GM12878 (cell line): ENCODE data around the gene PLXNA4. TPM values are rescaled to one million over a fixed set of nuclear protein-coding genes. Genes with fewer than 3 reads are reported as not detected.

Experiments used
- ATAC-seq: fragments of 200-7000 bp; cut with Tn5 transposase; 3 replicates; pipeline ENCODE4 v1.9.1; 2020; ENCODE audit warnings: mild to moderate bottlenecking, moderate library complexity
- BruUV-seq: library from RNA; stranded (reverse); fragments of 400-500 nt; replicated peaks from 2 replicates; lab custom pipeline; 2021; lab: Mats Ljungman, UMichigan
- CTCF ChIA-PET: fragments of 300-600 bp; sonication (Branson Sonifier 250); formaldehyde crosslinking; extraction: SDS; loops from one replicate; lab custom pipeline; 2021; ENCODE audit warnings: inconsistent platforms; lab: Yijun Ruan, JAX
- POLR2A ChIA-PET: fragments of 350-600 bp; formaldehyde crosslinking; extraction: SDS; loops from one replicate; lab custom pipeline; 2021; ENCODE audit warnings: inconsistent platforms; lab: Charles Lee
- RAD21 ChIA-PET: fragments of 300-600 bp; sonication (Branson Sonifier 250); formaldehyde crosslinking; loops from one replicate; lab custom pipeline; 2023; ENCODE audit warnings: antibody characterized with exemption; ENCODE audit not compliant: unreplicated experiment; lab: Charles Lee
- SMC1A ChIA-PET: fragments of 300-600 bp; sonication (Branson Sonifier 250); formaldehyde crosslinking; loops from one replicate; lab custom pipeline; 2023; ENCODE audit not compliant: unreplicated experiment, uncharacterized antibody; lab: Charles Lee
- DNase-seq: peaks from one replicate; pipeline ENCODE4 v3.0.0-alpha.2; 2011; ENCODE audit warnings: low read depth, low spot score
- FAIRE-seq: peaks from 3 replicates; lab custom pipeline; 2011; peaks lifted over from hg19 to GRCh38; lab: Jason Lieb, UNC
- H2AFZ ChIP-seq: 2 replicates; pipeline ENCODE4 v1.6.0; 2011; ENCODE audit warnings: low read depth, low read length, control low read depth; ENCODE audit not compliant: control insufficient read depth
- H3K27ac ChIP-seq: 2 replicates; pipeline ENCODE4 v1.5.1; 2011; ENCODE audit warnings: control low read depth; ENCODE audit not compliant: control insufficient read depth, insufficient read depth
- H3K27me3 ChIP-seq, 2 experiments: replicated peaks in 1 of 2; 2 replicates each; pipeline versions ENCODE4 v1.6.0 to v1.6.1; 2011; ENCODE audit warnings: low read length in 1 of 2; ENCODE audit not compliant: control insufficient read depth in 2 of 2, insufficient read depth in 2 of 2
- H3K36me3 ChIP-seq, 2 experiments: 2 replicates each; pipeline ENCODE4 v1.5.1; 2011; ENCODE audit warnings: low read length in 1 of 2; ENCODE audit not compliant: control insufficient read depth in 2 of 2, insufficient read depth in 2 of 2
- H3K4me1 ChIP-seq: 2 replicates; pipeline ENCODE4 v1.6.1; 2011; ENCODE audit warnings: mild to moderate bottlenecking, low read length, moderate library complexity, mixed read lengths; ENCODE audit not compliant: control insufficient read depth, insufficient read depth
- H3K4me2 ChIP-seq: 2 replicates; pipeline ENCODE4 v1.6.0; 2011; ENCODE audit warnings: control low read depth; ENCODE audit not compliant: control insufficient read depth, insufficient read depth
- H3K4me3 ChIP-seq: fragments of 200-600 bp; sonication (generic); 2 replicates; pipeline ENCODE4 v1.5.1; 2016
- H3K79me2 ChIP-seq: 2 replicates; pipeline ENCODE4 v1.6.0; 2011; ENCODE audit warnings: low read length; ENCODE audit not compliant: control insufficient read depth, insufficient read depth
- H3K9ac ChIP-seq: 2 replicates; pipeline ENCODE4 v1.8.0; 2011; ENCODE audit warnings: low read length, control low read depth, mixed read lengths; ENCODE audit not compliant: control insufficient read depth, insufficient read depth
- H3K9me3 ChIP-seq: replicated peaks from 3 replicates; pipeline ENCODE4 v1.5.1; 2011; ENCODE audit warnings: mild to moderate bottlenecking, low read length; ENCODE audit not compliant: control insufficient read depth, insufficient read depth
- H4K20me1 ChIP-seq: 2 replicates; pipeline ENCODE4 v1.6.0; 2011; ENCODE audit not compliant: control insufficient read depth, insufficient read depth
- ESRRA ChIP-seq: IDR thresholded peaks from 2 replicates; pipeline ENCODE4 v1.6.1; 2012; ENCODE audit warnings: mild to moderate bottlenecking, low read length, improper control_type of control experiment
- FOS ChIP-seq: IDR thresholded peaks from 3 replicates; pipeline ENCODE4 v1.6.1; 2011; ENCODE audit warnings: borderline replicate concordance; ENCODE audit not compliant: insufficient read length; ENCODE audit errors: extremely low read depth
- IKZF1 ChIP-seq: fragments of 450-650 bp; conservative IDR thresholded peaks from 2 replicates; pipeline ENCODE4 v1.6.1; 2017; ENCODE audit warnings: antibody characterized with exemption, mild to moderate bottlenecking
- IKZF2 ChIP-seq, 2 experiments: fragments of 450-650 bp; IDR thresholded peaks; 2 replicates each; pipeline ENCODE4 v1.6.1; 2017; ENCODE audit warnings: mild to moderate bottlenecking in 2 of 2, moderate library complexity in 2 of 2
- MAX ChIP-seq: IDR thresholded peaks from 2 replicates; pipeline ENCODE4 v1.6.1; 2012; ENCODE audit warnings: low read depth, low read length, improper control_type of control experiment
- NFYB ChIP-seq: IDR thresholded peaks from 2 replicates; pipeline ENCODE4 v1.6.1; 2011; ENCODE audit warnings: low read depth, mild to moderate bottlenecking, low read length, improper control_type of control experiment, moderate library complexity; ENCODE audit not compliant: insufficient read depth
- POLR2AphosphoS5 ChIP-seq: IDR thresholded peaks from 2 replicates; pipeline ENCODE4 v1.6.1; 2011; ENCODE audit warnings: mild to moderate bottlenecking, low read length, inconsistent platforms
- RAD21 ChIP-seq: IDR thresholded peaks from 2 replicates; pipeline ENCODE4 v1.6.1; 2011; ENCODE audit warnings: mild to moderate bottlenecking, low read depth, low read length, moderate library complexity; ENCODE audit not compliant: insufficient read depth
- RAD51 ChIP-seq: fragments of 450-650 bp; IDR thresholded peaks from 2 replicates; pipeline ENCODE4 v1.6.1; 2016; ENCODE audit warnings: moderate library complexity, mild to moderate bottlenecking, inconsistent platforms
- STAT1 ChIP-seq: fragments of 450-650 bp; conservative IDR thresholded peaks from 2 replicates; pipeline ENCODE4 v1.6.1; 2014; ENCODE audit warnings: antibody characterized with exemption, mild to moderate bottlenecking
- TAF1 ChIP-seq: IDR thresholded peaks from 2 replicates; pipeline ENCODE4 v1.6.1; 2011; ENCODE audit warnings: mild to moderate bottlenecking, low read depth, low read length, borderline replicate concordance
- WGBS: methylation state at CpG from one replicate; pipeline ENCODE4 v1.1.6; 2016; ENCODE audit warnings: low lambda C conversion rate; ENCODE audit not compliant: insufficient replicate concordance, insufficient coverage; ENCODE audit errors: missing lambda C conversion rate; 5-methylcytosine and 5-hydroxymethylcytosine counted together
- in situ Hi-C: fragments of 300-500 bp; cut with MboI; formaldehyde crosslinking; loops from 9 replicates; pipeline ENCODE4 v1.14.3; 2018; ENCODE audit warnings: mixed read lengths
- intact Hi-C: fragments of 100-400 bp; cut with micrococcal nuclease; formaldehyde crosslinking; loops from one replicate; pipeline ENCODE4 v1.14.2; 2022; ENCODE audit not compliant: unreplicated experiment
- polyA plus RNA-seq, 11 experiments: library from polyadenylated mRNA; depleted of rRNA in 4 of 11; unstranded in 6 of 11; stranded (reverse) in 5 of 11; fragments of >200 nt; fragmentation: Nextera tagmentation in 4 of 11; fragmentation: Illumina TruSeq in 1 of 11; extraction: Ambion mirVana in 4 of 11; extraction: Trizol in 1 of 11; gene quantifications; 1 replicate in 1 of 11; 2 replicates in 10 of 11; pipeline versions ENCODE4 v1.2.1 to v1.2.3, GENCODE V29; 2011 to 2016; ENCODE audit warnings: inconsistent platforms in 2 of 11, missing spikeins in 2 of 11, low read depth in 1 of 11
- total RNA-seq, 4 experiments: library from RNA; depleted of rRNA in 3 of 4; stranded (reverse); fragments of >200 nt in 3 of 4; fragmentation: Illumina TruSeq in 1 of 4; extraction: Trizol in 1 of 4; gene quantifications; 2 replicates each; pipeline versions ENCODE4 v1.2.1 to v1.2.3, GENCODE V29; 2013 to 2021

PLXNA4 gene
- total and polyA plus RNA-seq, 10 of the 15 experiments (the other 5 are each of a cell fraction or from before 2014, with no cell fraction given): 0.03 TPM; not detected in 9

GRCh38 chr7:132464740-132465139 is 111.5 kb downstream of the PLXNA4 start (continued):
- TF ChIP-seq TAF1 (no peak), RAD21 (no peak), ESRRA (no peak)

- no TSS peak for BruUV-seq
- no peaks in the 10 kb centered on the region for H3K36me3 ChIP-seq
- POLR2A ChIA-PET: no interaction called here
- no peak overlapping the region for H2AFZ ChIP-seq
- no peaks in the 10 kb centered on the region; a peak in 1 of 4 replicates for H3K27me3 ChIP-seq
- H3K9ac ChIP-seq: no peak overlapping the region
- no peak overlapping the region for H3K27ac ChIP-seq
- SMC1A ChIA-PET: no interaction called here
- in situ Hi-C loops: no loop called here
- TF ChIP-seq FOS (no peak), MAX (no peak), STAT1 (no peak), NFYB (no peak), POLR2AphosphoS5 (no peak), RAD51 (no peak), IKZF1 (no peak), IKZF2 (IDR thresholded peaks at IDR 0.05) (no peak)
- CTCF ChIA-PET: no interaction called here
- no peaks in the 10 kb centered on the region for H3K79me2 ChIP-seq
- ATAC-seq (no peak), DNase-seq (no peak), FAIRE-seq (no peak)
- H3K4me3 ChIP-seq: no peak overlapping the region
- RAD21 ChIA-PET: no interaction called here
- H3K4me1 ChIP-seq: no peaks in the 10 kb centered on the region
- H3K4me2 ChIP-seq: no peak overlapping the region
- no peaks in the 10 kb centered on the region for H4K20me1 ChIP-seq
- WGBS: 62% methylated on average over 2 of the region's 2 CpGs
- no peaks in the 10 kb centered on the region for H3K9me3 ChIP-seq
- intact Hi-C loops: no loop called here
These were observed 112.3 kb downstream of the PLXNA4 start for GRCh38 chr7:132463922-132464321.
